Gastroesophageal sphincter (tissue), 3 donors: ENCODE measurements around the gene ELMO3.

Experiments
- EP300 ChIP-seq: sonication (generic); formaldehyde crosslinking; IDR thresholded peaks from one replicate; pipeline ENCODE4 v1.6.1; 2017; ENCODE audit warnings: antibody characterized with exemption, mild to moderate bottlenecking
- POLR2A ChIP-seq, 2 donors: fragments of 450-650 bp; IDR thresholded peaks; one replicate each; pipeline ENCODE4 v1.6.1; 2017; ENCODE audit warnings: antibody characterized with exemption in 2 of 2, mild to moderate bottlenecking in 2 of 2, moderate library complexity in 1 of 2
- POLR2AphosphoS5 ChIP-seq: sonication (generic); formaldehyde crosslinking; IDR thresholded peaks from one replicate; pipeline ENCODE4 v1.6.1; 2017; ENCODE audit warnings: antibody characterized with exemption
- TF ChIP-seq, protein P1 (sequence below), 4 experiments: fragments of 200-600 bp in 2 of 4; fragments of 450-650 bp in 2 of 4; sonication (generic) in 1 of 4; IDR thresholded peaks; one replicate each; pipeline ENCODE4 v1.5.1; 2017 to 2019; ENCODE audit warnings: antibody characterized with exemption in 4 of 4, mild to moderate bottlenecking in 2 of 4, moderate library complexity in 2 of 4

- no peak for TF ChIP-seq POLR2A (IDR thresholded peaks at IDR 0.05)
- no peak for TF ChIP-seq POLR2AphosphoS5
- TF ChIP-seq, protein P1, sequence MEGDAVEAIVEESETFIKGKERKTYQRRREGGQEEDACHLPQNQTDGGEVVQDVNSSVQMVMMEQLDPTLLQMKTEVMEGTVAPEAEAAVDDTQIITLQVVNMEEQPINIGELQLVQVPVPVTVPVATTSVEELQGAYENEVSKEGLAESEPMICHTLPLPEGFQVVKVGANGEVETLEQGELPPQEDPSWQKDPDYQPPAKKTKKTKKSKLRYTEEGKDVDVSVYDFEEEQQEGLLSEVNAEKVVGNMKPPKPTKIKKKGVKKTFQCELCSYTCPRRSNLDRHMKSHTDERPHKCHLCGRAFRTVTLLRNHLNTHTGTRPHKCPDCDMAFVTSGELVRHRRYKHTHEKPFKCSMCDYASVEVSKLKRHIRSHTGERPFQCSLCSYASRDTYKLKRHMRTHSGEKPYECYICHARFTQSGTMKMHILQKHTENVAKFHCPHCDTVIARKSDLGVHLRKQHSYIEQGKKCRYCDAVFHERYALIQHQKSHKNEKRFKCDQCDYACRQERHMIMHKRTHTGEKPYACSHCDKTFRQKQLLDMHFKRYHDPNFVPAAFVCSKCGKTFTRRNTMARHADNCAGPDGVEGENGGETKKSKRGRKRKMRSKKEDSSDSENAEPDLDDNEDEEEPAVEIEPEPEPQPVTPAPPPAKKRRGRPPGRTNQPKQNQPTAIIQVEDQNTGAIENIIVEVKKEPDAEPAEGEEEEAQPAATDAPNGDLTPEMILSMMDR (IDR thresholded peaks at IDR 0.05), result no peak
- no peak for TF ChIP-seq EP300
Observed at GRCh38 chr16:67250045-67250327, 51.1 kb downstream of the ELMO3 start.
